Measurements from ENCODE around the gene PALLD.

- TF ChIP-seq CTCF (IDR thresholded peaks at IDR 0.05; ENCODE audit: extremely low read depth in 1 of 2, insufficient read depth in 1 of 2, low read depth in 1 of 2, low read length in 2 of 2) (no peak), POLR2AphosphoS5 (IDR thresholded peaks at IDR 0.05; ENCODE audit: insufficient read depth, low read depth, low read length) (no peak), JUN (IDR thresholded peaks at IDR 0.05; ENCODE audit: borderline replicate concordance, insufficient read depth, insufficient read length, low read depth) (no peak)
Observed at GRCh38 chr4:168577624-168578023, 80.8 kb downstream of the PALLD start.

Data from endothelial cell of umbilical vein (primary cell).